HepG2 (cell line): ENCODE measurements around the gene DOK1. TPM values are rescaled to one million over a fixed set of nuclear protein-coding genes. Genes with fewer than 3 reads are reported as not detected.
A peak's percentile ranks its signal among the peaks of the same experiment; 100 is the strongest.

Experiments
- CAMTA2 ChIP-seq: sonication (generic); formaldehyde crosslinking; IDR thresholded peaks from 2 replicates; pipeline ENCODE4 v1.4.0; 2020; ENCODE audit warnings: mild to moderate bottlenecking, missing genetic modification reagents, borderline replicate concordance
- CREM ChIP-seq, 2 experiments: sonication (generic) in 1 of 2; formaldehyde crosslinking in 1 of 2; IDR thresholded peaks; 2 replicates each; pipeline versions ENCODE4 v1.4.0 to v1.6.1; 2016 to 2020; ENCODE audit warnings: antibody characterized with exemption in 1 of 2, mild to moderate bottlenecking in 1 of 2, missing genetic modification reagents in 1 of 2
- ELF3 ChIP-seq: IDR thresholded peaks from 2 replicates; pipeline ENCODE4 v1.6.1; 2016; ENCODE audit warnings: missing genetic modification reagents, missing compliant biosample characterization
- HOXA3 ChIP-seq: sonication (generic); formaldehyde crosslinking; IDR thresholded peaks from 2 replicates; pipeline ENCODE4 v1.5.0; 2020; ENCODE audit warnings: missing genetic modification reagents
- NONO ChIP-seq, 2 experiments: fragments of 450-650 bp in 1 of 2; sonication (generic) in 1 of 2; formaldehyde crosslinking in 1 of 2; IDR thresholded peaks in 1 of 2; conservative IDR thresholded peaks in 1 of 2; 2 replicates each; pipeline versions ENCODE4 v1.6.1 to v1.8.0; 2017 to 2022; ENCODE audit warnings: mild to moderate bottlenecking in 1 of 2, missing genetic modification reagents in 1 of 2, moderate library complexity in 1 of 2
- POLR2G ChIP-seq: fragments of 200-400 bp; formaldehyde crosslinking; IDR thresholded peaks from 2 replicates; pipeline ENCODE4 v1.6.1; 2018; ENCODE audit warnings: mild to moderate bottlenecking, low read depth, low read length, moderate library complexity
- SCMH1 ChIP-seq: sonication (generic); formaldehyde crosslinking; IDR thresholded peaks from 2 replicates; pipeline ENCODE4 v1.9.0; 2021; ENCODE audit warnings: missing genetic modification reagents, mild to moderate bottlenecking, borderline replicate concordance
- SMAD3 ChIP-seq: sonication (generic); formaldehyde crosslinking; IDR thresholded peaks from 2 replicates; pipeline ENCODE4 v1.4.0; 2020; ENCODE audit warnings: missing genetic modification reagents
- SP1 ChIP-seq, 2 experiments: fragments of 450-650 bp in 1 of 2; sonication (generic) in 1 of 2; formaldehyde crosslinking in 1 of 2; IDR thresholded peaks; 2 replicates each; pipeline versions ENCODE4 v1.4.0 to v1.6.1; 2016 to 2020; ENCODE audit warnings: missing genetic modification reagents in 1 of 2
- SP4 ChIP-seq: sonication (generic); formaldehyde crosslinking; IDR thresholded peaks from 2 replicates; pipeline ENCODE4 v1.8.1; 2023; ENCODE audit warnings: mild to moderate bottlenecking, missing genetic modification reagents
- SYNCRIP ChIP-seq: fragments of 200-400 bp; formaldehyde crosslinking; IDR thresholded peaks from 2 replicates; pipeline ENCODE4 v1.6.1; 2018; ENCODE audit warnings: mild to moderate bottlenecking, low read depth, low read length; ENCODE audit not compliant: insufficient read depth
- TBL1XR1 ChIP-seq: fragments of 150-350 bp; IDR thresholded peaks from 2 replicates; pipeline ENCODE4 v1.6.1; 2014; ENCODE audit warnings: borderline replicate concordance, low read length; ENCODE audit not compliant: partially characterized antibody
- ZNF354B ChIP-seq: sonication (generic); formaldehyde crosslinking; IDR thresholded peaks from 2 replicates; pipeline ENCODE4 v1.8.0; 2022; ENCODE audit warnings: mild to moderate bottlenecking, missing genetic modification reagents
- ZNF678 ChIP-seq: sonication (generic); formaldehyde crosslinking; IDR thresholded peaks from 2 replicates; pipeline ENCODE4 v1.4.0; 2020; ENCODE audit warnings: mild to moderate bottlenecking, missing genetic modification reagents
- ZNF75D ChIP-seq: sonication (generic); formaldehyde crosslinking; IDR thresholded peaks from 2 replicates; pipeline ENCODE4 v1.8.1; 2023; ENCODE audit warnings: missing genetic modification reagents, mild to moderate bottlenecking, borderline replicate concordance
- polyA plus RNA-seq, 8 experiments: library from polyadenylated mRNA; depleted of rRNA in 3 of 8; stranded (reverse) in 7 of 8; unstranded in 1 of 8; fragments of >200 nt; fragmentation: Illumina TruSeq in 4 of 8; extraction: Trizol in 4 of 8; gene quantifications; 2 replicates each; pipeline versions ENCODE4 v1.2.1 to v1.2.3, GENCODE V29; 2011 to 2016; ENCODE audit warnings: low read depth in 4 of 8, missing spikeins in 1 of 8, mixed read lengths in 1 of 8; ENCODE audit not compliant: insufficient read depth in 1 of 8
- total RNA-seq, 5 experiments: library from RNA; depleted of rRNA; stranded (reverse); fragments of >200 nt; fragmentation: Illumina TruSeq; extraction: Trizol; gene quantifications; 2 replicates each; pipeline ENCODE4 v1.2.3, GENCODE V29; 2016; ENCODE audit warnings: low read depth in 1 of 5
- TF ChIP-seq, protein P1 (sequence below): sonication (generic); formaldehyde crosslinking; IDR thresholded peaks from 2 replicates; pipeline ENCODE4 v1.5.1; 2020; ENCODE audit warnings: mild to moderate bottlenecking, missing genetic modification reagents, borderline replicate concordance
- TF ChIP-seq, protein P2 (sequence below): sonication (generic); formaldehyde crosslinking; IDR thresholded peaks from 2 replicates; pipeline ENCODE4 v1.5.1; 2020; ENCODE audit warnings: missing genetic modification reagents, mild to moderate bottlenecking, borderline replicate concordance
- TF ChIP-seq, protein P3 (sequence below): sonication (generic); formaldehyde crosslinking; IDR thresholded peaks from 2 replicates; pipeline ENCODE4 v1.9.0; 2021; ENCODE audit warnings: missing genetic modification reagents, borderline replicate concordance

DOK1 gene
- total and polyA plus RNA-seq, 2 of the 13 experiments (the other 11 are each of a cell fraction or from before 2014, with no cell fraction given), result 0.53 to 0.74 TPM

DNA sequence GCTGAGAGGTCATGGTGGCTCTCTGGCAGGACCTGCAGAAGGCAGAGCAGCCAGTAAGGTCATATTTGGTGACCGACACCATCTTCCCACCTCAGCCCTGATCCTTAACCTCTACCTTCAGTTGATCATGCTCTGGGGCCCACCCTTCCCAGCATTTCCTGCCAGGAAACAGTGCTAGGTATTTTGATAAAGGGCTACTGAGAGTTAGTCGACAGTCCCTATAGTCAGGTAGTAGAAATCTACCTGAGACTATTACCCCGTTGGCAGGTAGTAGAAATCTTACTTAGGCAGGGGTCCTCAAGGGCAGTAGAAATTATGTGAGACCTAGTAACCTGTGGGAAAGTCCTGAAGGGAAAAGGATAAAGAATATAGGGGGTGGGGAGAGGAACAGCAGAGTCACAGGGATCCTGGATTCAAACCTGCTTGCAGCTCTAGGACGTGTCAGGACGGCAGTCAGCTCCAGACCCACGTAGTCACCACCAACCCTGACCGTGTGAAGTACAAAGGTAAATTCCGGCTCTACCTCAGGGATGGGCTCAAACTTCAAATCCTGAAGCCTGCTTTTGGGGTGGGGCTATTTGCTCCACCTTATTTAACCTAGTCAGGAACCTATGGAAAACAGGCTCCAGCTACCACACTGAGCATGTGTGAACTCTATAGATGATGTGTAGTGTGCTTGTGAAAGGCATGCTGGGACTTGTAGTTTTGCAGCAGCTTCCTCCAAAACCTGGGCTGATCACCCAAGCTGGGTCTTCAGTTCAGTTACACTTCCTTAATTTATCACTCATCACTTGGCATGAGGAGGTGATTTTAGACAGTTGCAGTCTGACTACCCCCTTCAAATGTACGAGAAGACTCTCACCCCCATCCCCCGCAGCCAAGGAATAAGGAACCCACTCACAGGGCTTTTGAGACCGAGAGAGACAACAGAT lies 28.5 kb upstream of the DOK1 start, which contains the start of gene DQX1 (continued):
- TF ChIP-seq, protein P1, sequence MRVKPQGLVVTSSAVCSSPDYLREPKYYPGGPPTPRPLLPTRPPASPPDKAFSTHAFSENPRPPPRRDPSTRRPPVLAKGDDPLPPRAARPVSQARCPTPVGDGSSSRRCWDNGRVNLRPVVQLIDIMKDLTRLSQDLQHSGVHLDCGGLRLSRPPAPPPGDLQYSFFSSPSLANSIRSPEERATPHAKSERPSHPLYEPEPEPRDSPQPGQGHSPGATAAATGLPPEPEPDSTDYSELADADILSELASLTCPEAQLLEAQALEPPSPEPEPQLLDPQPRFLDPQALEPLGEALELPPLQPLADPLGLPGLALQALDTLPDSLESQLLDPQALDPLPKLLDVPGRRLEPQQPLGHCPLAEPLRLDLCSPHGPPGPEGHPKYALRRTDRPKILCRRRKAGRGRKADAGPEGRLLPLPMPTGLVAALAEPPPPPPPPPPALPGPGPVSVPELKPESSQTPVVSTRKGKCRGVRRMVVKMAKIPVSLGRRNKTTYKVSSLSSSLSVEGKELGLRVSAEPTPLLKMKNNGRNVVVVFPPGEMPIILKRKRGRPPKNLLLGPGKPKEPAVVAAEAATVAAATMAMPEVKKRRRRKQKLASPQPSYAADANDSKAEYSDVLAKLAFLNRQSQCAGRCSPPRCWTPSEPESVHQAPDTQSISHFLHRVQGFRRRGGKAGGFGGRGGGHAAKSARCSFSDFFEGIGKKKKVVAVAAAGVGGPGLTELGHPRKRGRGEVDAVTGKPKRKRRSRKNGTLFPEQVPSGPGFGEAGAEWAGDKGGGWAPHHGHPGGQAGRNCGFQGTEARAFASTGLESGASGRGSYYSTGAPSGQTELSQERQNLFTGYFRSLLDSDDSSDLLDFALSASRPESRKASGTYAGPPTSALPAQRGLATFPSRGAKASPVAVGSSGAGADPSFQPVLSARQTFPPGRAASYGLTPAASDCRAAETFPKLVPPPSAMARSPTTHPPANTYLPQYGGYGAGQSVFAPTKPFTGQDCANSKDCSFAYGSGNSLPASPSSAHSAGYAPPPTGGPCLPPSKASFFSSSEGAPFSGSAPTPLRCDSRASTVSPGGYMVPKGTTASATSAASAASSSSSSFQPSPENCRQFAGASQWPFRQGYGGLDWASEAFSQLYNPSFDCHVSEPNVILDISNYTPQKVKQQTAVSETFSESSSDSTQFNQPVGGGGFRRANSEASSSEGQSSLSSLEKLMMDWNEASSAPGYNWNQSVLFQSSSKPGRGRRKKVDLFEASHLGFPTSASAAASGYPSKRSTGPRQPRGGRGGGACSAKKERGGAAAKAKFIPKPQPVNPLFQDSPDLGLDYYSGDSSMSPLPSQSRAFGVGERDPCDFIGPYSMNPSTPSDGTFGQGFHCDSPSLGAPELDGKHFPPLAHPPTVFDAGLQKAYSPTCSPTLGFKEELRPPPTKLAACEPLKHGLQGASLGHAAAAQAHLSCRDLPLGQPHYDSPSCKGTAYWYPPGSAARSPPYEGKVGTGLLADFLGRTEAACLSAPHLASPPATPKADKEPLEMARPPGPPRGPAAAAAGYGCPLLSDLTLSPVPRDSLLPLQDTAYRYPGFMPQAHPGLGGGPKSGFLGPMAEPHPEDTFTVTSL, result no peak; the same call in 1 of the 2 replicates
- TF ChIP-seq CREM (IDR thresholded peaks at IDR 0.05) (peak; percentile 95), CREM (CRISPR knock-in tag; IDR thresholded peaks at IDR 0.05) (no peak), TBL1XR1 (peak; percentile 74), NONO (IDR thresholded peaks at IDR 0.05) (no peak), NONO (CRISPR knock-in tag; conservative IDR thresholded peaks at IDR 0.05) (peak; percentile 76), POLR2G (peak; percentile 95), SP1 (IDR thresholded peaks at IDR 0.05) (no peak), SP1 (CRISPR knock-in tag; IDR thresholded peaks at IDR 0.05) (0 out of 2 replicates have a peak, but pooled peaks have one; percentile 17), CAMTA2 (CRISPR knock-in tag) (no peak), ELF3 (CRISPR knock-in tag) (peak; percentile 75; the same call in 1 of the 2 replicates), SCMH1 (CRISPR knock-in tag) (no peak), HOXA3 (CRISPR knock-in tag) (peak; percentile 69), SMAD3 (CRISPR knock-in tag) (0 out of 2 replicates have a peak, but pooled peaks have one; percentile 31), SP4 (CRISPR knock-in tag) (no peak; the same call in 1 of the 2 replicates), SYNCRIP (no peak), ZNF354B (CRISPR knock-in tag) (no peak), ZNF75D (no peak), ZNF678 (CRISPR knock-in tag) (no peak)
- TF ChIP-seq, protein P2, sequence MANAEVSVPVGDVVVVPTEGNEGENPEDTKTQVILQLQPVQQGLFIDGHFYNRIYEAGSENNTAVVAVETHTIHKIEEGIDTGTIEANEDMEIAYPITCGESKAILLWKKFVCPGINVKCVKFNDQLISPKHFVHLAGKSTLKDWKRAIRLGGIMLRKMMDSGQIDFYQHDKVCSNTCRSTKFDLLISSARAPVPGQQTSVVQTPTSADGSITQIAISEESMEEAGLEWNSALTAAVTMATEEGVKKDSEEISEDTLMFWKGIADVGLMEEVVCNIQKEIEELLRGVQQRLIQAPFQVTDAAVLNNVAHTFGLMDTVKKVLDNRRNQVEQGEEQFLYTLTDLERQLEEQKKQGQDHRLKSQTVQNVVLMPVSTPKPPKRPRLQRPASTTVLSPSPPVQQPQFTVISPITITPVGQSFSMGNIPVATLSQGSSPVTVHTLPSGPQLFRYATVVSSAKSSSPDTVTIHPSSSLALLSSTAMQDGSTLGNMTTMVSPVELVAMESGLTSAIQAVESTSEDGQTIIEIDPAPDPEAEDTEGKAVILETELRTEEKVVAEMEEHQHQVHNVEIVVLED (CRISPR knock-in tag), result peak; percentile 45
- TF ChIP-seq, protein P3, sequence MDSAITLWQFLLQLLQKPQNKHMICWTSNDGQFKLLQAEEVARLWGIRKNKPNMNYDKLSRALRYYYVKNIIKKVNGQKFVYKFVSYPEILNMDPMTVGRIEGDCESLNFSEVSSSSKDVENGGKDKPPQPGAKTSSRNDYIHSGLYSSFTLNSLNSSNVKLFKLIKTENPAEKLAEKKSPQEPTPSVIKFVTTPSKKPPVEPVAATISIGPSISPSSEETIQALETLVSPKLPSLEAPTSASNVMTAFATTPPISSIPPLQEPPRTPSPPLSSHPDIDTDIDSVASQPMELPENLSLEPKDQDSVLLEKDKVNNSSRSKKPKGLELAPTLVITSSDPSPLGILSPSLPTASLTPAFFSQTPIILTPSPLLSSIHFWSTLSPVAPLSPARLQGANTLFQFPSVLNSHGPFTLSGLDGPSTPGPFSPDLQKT (CRISPR knock-in tag), result no peak
